ENCODE data around the gene HECW1.

DNA sequence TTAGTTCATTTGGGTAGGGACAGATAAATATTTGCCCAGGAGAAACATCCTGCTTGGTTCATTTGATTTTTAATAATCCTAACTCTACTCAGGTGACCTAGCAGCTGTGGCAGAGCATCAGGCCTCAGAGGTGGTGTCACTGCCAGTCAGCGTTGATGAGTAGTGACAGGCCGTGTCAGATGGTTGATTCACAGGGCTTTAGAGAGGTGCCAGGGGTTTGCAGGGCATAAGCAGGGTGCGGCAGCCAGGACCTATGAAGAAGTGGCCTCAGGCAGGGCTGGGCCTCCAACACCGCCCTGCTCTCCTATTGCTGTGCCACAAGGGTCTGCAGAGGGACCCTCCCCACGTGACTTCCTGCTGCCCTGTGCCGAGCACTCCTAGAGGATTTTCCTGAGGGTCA, 128.1 kb downstream of the HECW1 start:
- TF ChIP-seq CTCF (IDR thresholded peaks at IDR 0.05) (no peak), POLR2A (IDR thresholded peaks at IDR 0.05) (no peak)

All from lower leg skin (tissue), 3 donors.